ENCODE data around the gene OSBPL10.

OSBPL10 gene

GRCh38 chr3:31922962-31923361 lies 58.1 kb downstream of the OSBPL10 start:
- no peak for TF ChIP-seq CTCF (IDR thresholded peaks at IDR 0.05; ENCODE audit: extremely low read depth, insufficient read depth, missing control alignments)
- in situ Hi-C loops (cut with MboI; ENCODE audit: low pct_unique_long_range_greater_than_20kb, low sequenced_read_pairs, unreplicated experiment): no loop called here
- DNase-seq (ENCODE audit: low spot score): no peak

- in situ Hi-C loops (cut with MboI; ENCODE audit: low pct_unique_long_range_greater_than_20kb, low sequenced_read_pairs, unreplicated experiment): no loop called here
- TF ChIP-seq CTCF (IDR thresholded peaks at IDR 0.05; ENCODE audit: extremely low read depth, insufficient read depth, missing control alignments): no peak
Measured at GRCh38 chr3:31921837-31922236, 59.2 kb downstream of the OSBPL10 start.

GRCh38 chr3:31920310-31920709 lies 60.8 kb downstream of the OSBPL10 start:
- no peak for TF ChIP-seq CTCF (IDR thresholded peaks at IDR 0.05; ENCODE audit: extremely low read depth, insufficient read depth, missing control alignments)
- DNase-seq (ENCODE audit: low spot score): no peak
- in situ Hi-C loops (cut with MboI; ENCODE audit: low pct_unique_long_range_greater_than_20kb, low sequenced_read_pairs, unreplicated experiment): no loop called here

More at GRCh38 chr3:31921837-31922236, 59.2 kb downstream of the OSBPL10 start:
- no peak for DNase-seq (ENCODE audit: low spot score)

- TF ChIP-seq CTCF (IDR thresholded peaks at IDR 0.05; ENCODE audit: extremely low read depth, insufficient read depth, missing control alignments): no peak
- DNase-seq (ENCODE audit: low spot score): no peak
- in situ Hi-C loops (cut with MboI; ENCODE audit: low pct_unique_long_range_greater_than_20kb, low sequenced_read_pairs, unreplicated experiment): no loop called here
Measured at GRCh38 chr3:31919528-31919927, 61.5 kb downstream of the OSBPL10 start.

- no peak for TF ChIP-seq CTCF (IDR thresholded peaks at IDR 0.05; ENCODE audit: extremely low read depth, insufficient read depth, missing control alignments)
- in situ Hi-C loops (cut with MboI; ENCODE audit: low pct_unique_long_range_greater_than_20kb, low sequenced_read_pairs, unreplicated experiment): no loop called here
- peak; percentile 62 for DNase-seq (ENCODE audit: low spot score)
Measured at GRCh38 chr3:31918179-31919150, 62.6 kb downstream of the OSBPL10 start.

- TF ChIP-seq CTCF (IDR thresholded peaks at IDR 0.05; ENCODE audit: extremely low read depth, insufficient read depth, missing control alignments): no peak
- in situ Hi-C loops (cut with MboI; ENCODE audit: low pct_unique_long_range_greater_than_20kb, low sequenced_read_pairs, unreplicated experiment): no loop called here
- peak; percentile 28 for DNase-seq (ENCODE audit: low spot score)
Measured at GRCh38 chr3:31917303-31918005, 63.6 kb downstream of the OSBPL10 start.

Measured in GM13977 (cell line).